AG04449 (cell line): ENCODE results near the gene TRMT6.
A peak's percentile ranks its signal among the peaks of the same experiment; 100 is the strongest.

Source experiments
- CTCF ChIA-PET: fragments of 350-600 bp; formaldehyde crosslinking; extraction: SDS; loops from one replicate; lab custom pipeline; 2021; ENCODE audit warnings: antibody characterized with exemption; lab: Yijun Ruan, JAX
- POLR2A ChIA-PET: fragments of 400-600, 350-600 bp; formaldehyde crosslinking; extraction: SDS; loops from one replicate; lab custom pipeline; 2020; ENCODE audit warnings: antibody characterized with exemption, inconsistent platforms; lab: Yijun Ruan, JAX
- DNase-seq: peaks from one replicate; pipeline ENCODE4 v3.0.0-alpha.2; 2010; ENCODE audit warnings: low read depth, low spot score
- H3K4me3 ChIP-seq: 2 replicates; pipeline ENCODE4 v1.5.1; 2011; ENCODE audit warnings: low read depth, mild to moderate bottlenecking, control low read depth, low read length
- CTCF ChIP-seq: IDR thresholded peaks from one replicate; pipeline ENCODE4 v1.5.1; 2011; ENCODE audit warnings: mild to moderate bottlenecking, moderate library complexity, low read length, control low read depth, inconsistent platforms; ENCODE audit not compliant: insufficient read depth; ENCODE audit errors: missing control alignments

The TRMT6 gene

GRCh38 chr20:5969348-5969935 lies 19.1 kb upstream of the TRMT6 start:
- ChIA-PET CTCF (no interaction called here), POLR2A (no interaction called here)

GRCh38 chr20:5968462-5968861 lies 18.1 kb upstream of the TRMT6 start:
- CTCF ChIA-PET, result interaction anchor here (1.1 kb wide), 1 partner anchor 20 kb away, joined by 3 read pairs; no protein-coding TSS in a partner anchor
- POLR2A ChIA-PET, result no interaction called here
- no peak for TF ChIP-seq CTCF
- H3K4me3 ChIP-seq, result no peak overlapping the region
- DNase-seq, result no peak

More at GRCh38 chr20:5969348-5969935, 19.1 kb upstream of the TRMT6 start:
- no peak for DNase-seq
- no peak for TF ChIP-seq CTCF
- no peak overlapping the region for H3K4me3 ChIP-seq

GRCh38 chr20:5967469-5967868 lies 17.1 kb upstream of the TRMT6 start:
- TF ChIP-seq CTCF, result no peak
- H3K4me3 ChIP-seq, result no peak overlapping the region
- DNase-seq, result no peak
- ChIA-PET CTCF (interaction anchor here (1.1 to 1.5 kb wide), 2 partner anchors 21 to 110 kb away, joined by 3 read pairs; no protein-coding TSS in a partner anchor), POLR2A (no interaction called here)

- ChIA-PET POLR2A (no interaction called here), CTCF (no interaction called here)
- DNase-seq, result no peak
- no peak for TF ChIP-seq CTCF
- H3K4me3 ChIP-seq, result peak overlapping the region; percentile 94
Measured at GRCh38 chr20:5949943-5950270, 426 bp downstream of the TRMT6 start.

- POLR2A ChIA-PET, result no interaction called here
- TF ChIP-seq CTCF, result no peak
- CTCF ChIA-PET, result interaction anchor here (0.7 kb wide), 1 partner anchor 131 kb away, joined by 3 read pairs; no protein-coding TSS in a partner anchor
Measured at GRCh38 chr20:5947276-5947675, 3.1 kb downstream of the TRMT6 start.

DNA sequence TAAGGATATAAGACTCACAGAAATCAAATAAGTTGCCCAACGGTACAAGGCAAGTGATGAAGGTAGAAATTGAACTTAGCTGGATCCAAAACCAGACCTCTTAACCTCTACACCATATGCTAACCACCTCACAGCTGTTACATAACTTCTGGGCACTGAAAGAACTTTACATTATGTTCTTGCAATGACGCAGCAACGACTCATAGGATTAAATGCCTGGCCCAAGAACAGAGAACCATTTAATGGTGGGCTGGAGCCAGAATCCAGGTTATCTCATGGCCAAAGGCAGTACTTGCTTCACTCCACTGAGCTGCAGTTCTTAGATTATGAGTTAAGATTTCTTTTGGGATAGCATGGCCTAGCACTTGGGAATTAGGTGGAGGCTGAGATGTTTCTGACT lies 4.4 kb downstream of the TRMT6 start:
- ChIA-PET POLR2A (no interaction called here), CTCF (no interaction called here)
- no peak for DNase-seq
- H3K4me3 ChIP-seq, result no peak overlapping the region
- TF ChIP-seq CTCF, result no peak

More at GRCh38 chr20:5947276-5947675, 3.1 kb downstream of the TRMT6 start:
- DNase-seq, result no peak
- no peak overlapping the region for H3K4me3 ChIP-seq
